ENCODE results near the gene AKAP13.
"Not testable (repeated sequence)": the region's sequence is repeated elsewhere in the genome, so short reads cannot be mapped to it uniquely, and the experiment has no call there.

The AKAP13 gene

GRCh38 chr15:85639752-85640381 is 259.5 kb downstream of the AKAP13 start:
- no peak for DNase-seq

DNA sequence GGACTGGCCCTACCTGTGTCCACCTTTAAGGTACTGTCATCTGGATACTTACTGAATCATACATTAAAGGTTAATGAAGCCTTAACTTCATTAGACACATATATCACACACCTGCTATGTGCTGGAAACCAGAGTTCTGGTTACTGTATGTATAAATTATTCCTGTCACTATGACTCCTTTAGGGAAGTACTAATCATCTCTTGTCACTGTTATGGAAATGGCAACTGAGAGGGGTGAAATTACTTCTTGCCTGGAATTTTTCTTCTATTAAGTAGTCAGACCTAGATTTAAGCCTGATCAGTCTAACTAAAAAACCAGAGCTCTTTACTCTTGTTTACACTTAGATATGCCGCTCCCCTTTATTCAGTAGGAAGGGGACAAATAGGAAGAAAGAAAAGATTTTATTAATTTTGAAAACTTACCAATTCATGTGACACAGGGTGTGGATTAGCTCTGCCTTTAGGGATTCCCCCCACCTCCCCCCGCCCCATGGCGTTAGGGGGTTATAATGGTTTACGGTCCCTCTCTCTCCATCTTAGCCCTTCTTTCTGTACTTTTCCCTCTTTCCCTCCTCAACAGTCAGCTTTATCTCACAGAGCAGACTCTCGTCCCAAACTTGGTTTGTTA is 261.8 kb downstream of the AKAP13 start:
- DNase-seq: no peak

DNA sequence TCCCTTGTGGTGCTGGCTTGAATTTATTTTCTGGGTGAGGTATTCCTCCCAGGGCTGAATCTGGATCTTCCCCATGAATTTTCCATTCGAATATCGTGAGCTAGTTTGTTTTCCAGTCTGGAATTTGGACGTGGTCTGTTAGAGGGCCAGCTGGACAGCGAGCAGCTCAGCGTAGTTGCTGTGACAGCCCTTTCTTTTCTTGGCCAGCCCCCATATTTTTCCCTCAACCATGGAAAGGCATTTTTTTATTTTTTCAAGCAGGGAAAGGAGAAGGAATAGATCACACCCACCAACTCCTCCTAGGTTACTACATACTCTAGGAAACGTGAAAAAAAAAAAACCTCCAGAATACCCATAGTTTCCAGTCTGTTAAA is 262.3 kb downstream of the AKAP13 start:
- DNase-seq: no peak

DNA sequence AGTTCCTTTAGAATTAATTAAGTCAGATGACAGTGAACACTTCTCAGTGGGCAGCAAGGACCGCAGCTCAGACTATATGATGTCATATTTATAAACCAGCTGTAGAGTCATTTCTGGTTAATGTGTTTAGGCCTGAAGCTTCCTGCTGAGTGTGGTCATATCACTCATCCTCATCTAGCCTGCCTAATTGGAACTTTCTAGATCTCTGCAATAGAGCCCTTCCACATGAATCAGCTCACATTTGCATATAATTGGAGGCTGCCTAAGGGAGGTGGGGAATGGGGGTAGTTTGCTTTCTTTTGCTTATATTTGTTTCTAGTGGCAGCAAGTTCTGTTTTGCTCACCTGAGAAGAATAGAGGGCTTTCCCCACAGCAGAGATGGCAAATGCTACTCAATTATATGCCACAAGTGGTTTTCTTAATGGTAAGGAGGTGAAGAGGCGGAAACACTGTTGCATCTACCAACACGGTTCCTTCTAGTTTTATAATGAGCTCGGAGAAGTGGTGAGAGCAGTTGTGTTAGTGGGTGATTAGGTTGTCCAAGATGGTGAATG is 266.2 kb downstream of the AKAP13 start:
- DNase-seq: no peak

GRCh38 chr15:85649372-85649771 is 269.0 kb downstream of the AKAP13 start:
- no peak for DNase-seq

DNA sequence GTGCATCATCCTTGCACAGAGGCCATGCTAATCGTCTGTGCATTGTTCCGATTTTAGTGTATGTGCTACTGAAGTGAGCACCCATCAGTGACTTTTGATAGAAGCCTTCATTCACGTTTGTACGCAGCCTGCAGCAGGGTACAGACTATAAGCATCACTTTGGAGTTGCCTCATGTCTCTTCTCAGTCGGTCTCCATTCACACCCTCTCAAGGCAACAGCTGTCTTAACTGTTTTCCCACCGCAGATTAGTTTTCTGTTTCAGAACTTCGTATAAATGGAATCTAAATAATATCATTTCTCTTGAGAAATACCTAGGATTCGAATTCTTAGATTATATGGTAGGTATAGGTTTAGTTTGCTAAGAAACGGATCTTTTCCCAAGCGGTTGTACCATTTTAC is 271.1 kb downstream of the AKAP13 start:
- DNase-seq: no peak

- no peak for DNase-seq
These were observed 272.1 kb downstream of the AKAP13 start for GRCh38 chr15:85652457-85652856.

DNA sequence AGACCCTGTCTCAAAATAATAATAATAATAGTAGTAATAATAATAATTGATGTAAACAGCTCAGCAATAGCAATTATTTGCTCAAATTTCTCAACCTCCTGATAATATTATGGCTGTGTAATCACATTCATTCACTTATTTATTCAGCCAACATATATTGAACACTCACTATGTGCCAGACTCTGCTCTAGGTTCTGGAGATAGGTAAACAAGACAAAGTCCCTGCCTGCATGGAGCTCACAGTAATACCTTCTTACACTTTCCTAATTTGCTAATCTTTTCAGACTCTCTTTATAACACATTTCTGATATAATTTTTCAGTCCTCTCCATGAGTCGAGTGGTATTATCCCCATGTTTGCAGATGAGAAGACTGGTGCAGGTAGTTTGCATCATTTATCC is 276.7 kb downstream of the AKAP13 start:
- no peak for DNase-seq

DNA sequence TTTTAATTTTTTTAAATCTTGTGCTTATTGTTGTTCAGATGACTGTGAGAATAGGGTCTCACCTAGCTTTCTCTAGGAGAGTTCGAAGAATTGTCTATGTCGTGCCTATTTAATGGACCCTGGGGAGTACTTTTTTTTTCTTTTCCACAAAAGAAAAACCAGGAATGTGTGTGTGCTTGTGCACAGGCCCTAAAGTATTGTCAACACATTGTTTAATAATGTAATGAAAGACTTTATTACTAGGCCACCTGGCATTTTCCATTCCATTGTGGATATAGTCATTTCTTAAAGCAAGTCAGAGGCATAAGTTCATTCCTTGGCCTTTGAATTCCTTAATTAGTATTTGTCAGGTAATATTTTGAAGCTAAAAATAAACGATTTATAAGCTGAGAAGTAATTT is 278.4 kb downstream of the AKAP13 start:
- no peak for DNase-seq

DNA sequence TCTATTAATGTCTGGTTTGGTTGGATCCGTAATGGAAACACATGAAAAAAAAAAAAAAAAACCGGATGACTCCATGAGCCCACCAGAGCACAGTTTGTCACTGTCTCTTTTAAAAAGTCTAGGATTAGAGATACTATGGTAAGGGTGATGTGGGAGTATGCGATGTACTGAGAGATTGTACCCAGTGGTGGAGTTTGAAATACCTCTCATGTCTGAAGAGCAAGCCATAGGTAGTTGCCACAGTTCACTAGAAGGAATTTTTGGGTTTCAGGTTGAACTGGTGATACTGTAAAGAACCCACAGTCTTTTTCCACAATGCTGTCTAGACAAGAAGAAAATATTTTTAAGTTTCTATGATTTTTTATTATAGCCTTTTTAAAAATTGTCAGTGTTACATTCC is 281.5 kb downstream of the AKAP13 start:
- DNase-seq: no peak

DNA sequence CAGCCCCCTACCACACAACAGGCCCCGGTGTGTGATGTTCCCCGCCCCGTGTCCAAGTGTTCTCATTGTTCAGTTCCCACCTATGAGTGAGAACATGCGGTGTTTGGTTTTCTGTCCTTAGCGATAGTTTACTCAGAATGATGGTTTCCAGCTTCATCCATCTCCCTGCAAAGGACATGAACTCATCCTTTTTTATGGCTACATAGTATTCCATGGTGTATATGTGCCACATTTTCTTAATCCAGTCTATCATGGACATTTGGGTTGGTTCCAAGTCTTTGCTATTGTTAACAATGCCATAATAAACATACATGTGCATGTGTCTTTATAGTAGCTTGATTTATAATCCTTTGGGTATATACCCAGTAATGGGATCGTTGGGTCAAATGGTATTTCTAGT is 285.3 kb downstream of the AKAP13 start:
- not testable (repeated sequence) for DNase-seq

DNA sequence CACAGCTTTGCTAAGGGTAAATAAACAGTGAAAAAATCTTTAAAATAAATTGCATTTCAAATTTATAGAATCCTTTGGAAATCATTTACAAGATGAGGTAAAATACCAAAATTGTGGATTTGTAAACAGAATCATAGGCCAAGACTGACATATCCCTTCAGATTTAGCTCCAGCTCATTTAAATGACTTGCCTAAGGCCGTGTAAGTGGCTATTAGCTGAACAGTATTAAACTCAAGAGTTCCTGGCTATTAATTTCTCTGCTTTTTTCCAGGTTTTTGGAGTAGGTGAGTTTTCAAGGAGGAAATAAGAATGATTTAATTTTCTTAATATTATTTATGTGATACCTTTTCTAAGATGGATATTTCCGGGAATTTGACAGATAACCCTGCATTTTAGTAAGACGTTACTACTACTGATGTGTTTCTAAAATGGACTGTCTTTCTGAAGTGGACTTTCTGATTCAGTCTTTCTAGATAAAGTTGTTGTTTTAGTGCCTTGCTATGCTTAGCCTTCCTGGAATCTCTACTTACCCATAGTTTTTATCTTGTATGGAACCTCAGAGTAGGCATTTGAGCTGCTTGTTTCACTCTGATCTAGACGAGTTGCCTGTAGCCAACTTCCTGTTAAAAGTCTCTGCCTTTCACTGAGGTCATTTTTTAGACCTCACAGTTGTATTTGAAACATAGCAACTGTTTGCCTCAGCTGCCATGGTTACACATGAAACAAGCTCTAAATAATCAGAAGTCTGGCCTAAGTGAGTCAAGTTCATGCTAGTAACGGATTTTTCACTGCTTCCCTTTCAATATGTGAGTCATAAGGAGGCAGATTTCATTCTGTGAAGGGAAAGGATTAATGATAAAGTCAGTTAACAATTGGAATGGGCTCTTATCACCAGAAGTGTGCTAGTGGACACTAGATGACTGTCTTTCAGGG is 287.4 kb downstream of the AKAP13 start:
- DNase-seq: no peak

DNA sequence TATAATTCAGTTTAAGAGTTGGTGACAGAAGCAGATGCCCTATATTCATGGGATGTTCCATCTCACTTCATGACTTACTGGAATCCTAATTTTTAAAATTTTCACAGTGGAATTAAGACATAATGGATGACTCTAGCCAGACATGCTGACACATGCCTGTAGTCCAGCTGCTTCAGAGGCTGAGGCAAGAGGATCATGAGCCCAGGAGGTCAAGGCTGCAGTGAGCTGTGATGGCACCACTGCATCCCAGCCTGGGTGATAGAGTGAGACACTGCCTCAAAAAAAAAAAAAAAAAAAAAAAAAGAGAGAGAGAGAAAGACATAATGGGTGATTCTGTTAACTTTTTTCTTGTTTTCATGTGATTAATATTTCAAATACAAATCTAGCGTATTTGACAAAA is 290.8 kb downstream of the AKAP13 start:
- DNase-seq: no peak

DNA sequence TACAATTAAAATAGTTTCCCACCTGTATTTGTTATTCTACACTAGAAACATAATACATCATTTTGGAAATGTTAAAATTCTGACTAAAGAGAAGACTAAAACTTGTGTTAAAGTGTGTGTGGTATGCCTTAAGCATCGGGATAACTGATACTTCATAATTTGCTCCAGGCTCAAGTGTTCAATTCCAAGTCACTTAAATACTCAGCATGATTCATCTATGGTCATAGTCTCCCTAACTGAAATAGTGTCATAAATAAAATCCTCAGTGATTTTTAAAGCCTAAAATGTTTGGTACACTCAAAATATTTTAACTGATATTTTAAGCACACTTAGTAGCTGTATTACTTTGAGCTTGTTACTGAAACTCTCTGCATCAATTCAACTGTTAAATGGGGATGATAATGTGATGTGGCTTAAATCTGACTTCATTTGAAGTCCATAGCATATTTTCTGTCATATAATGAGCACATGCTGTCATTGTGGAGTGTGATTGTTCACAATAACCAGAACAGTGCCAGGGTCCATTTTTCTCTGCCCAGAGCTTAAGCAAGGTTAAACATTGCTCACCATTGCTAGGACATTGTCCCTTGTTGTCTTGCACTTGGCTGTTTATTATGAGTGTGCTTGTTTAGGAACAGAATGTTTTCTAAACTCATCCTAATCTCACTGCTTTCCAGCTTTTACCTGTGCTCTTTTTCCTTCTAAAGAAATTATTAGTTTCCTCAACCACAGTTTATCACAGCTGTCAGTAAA is 292.1 kb downstream of the AKAP13 start:
- no peak for DNase-seq

DNA sequence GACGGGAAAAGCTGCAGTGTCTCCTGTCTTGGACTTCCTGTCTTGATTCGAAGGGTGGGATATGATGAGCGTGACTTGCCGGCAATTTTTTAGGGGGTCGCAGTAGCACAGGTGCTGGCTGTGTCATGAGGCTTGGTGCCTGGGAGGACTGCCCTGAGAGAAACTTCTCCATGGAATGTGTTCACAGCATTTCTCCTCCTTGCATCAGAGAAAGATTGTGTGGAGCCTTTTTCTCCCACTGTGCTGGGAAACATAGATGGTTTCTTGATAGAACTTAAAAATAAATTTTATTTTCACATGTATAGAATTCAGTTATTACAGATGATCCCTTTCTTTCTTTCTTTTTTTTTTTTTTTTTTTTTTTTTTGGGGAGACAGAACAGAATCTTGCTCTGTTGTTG is 292.9 kb downstream of the AKAP13 start:
- DNase-seq: no peak

GRCh38 chr15:85676342-85677098 is 296.1 kb downstream of the AKAP13 start:
- no peak for DNase-seq

GRCh38 chr15:85679231-85679630 is 298.8 kb downstream of the AKAP13 start:
- no peak for DNase-seq

- DNase-seq: no peak
These were observed 301.0 kb downstream of the AKAP13 start for GRCh38 chr15:85681386-85681785.

GRCh38 chr15:85684174-85684710 is 303.8 kb downstream of the AKAP13 start:
- no peak for DNase-seq

DNA sequence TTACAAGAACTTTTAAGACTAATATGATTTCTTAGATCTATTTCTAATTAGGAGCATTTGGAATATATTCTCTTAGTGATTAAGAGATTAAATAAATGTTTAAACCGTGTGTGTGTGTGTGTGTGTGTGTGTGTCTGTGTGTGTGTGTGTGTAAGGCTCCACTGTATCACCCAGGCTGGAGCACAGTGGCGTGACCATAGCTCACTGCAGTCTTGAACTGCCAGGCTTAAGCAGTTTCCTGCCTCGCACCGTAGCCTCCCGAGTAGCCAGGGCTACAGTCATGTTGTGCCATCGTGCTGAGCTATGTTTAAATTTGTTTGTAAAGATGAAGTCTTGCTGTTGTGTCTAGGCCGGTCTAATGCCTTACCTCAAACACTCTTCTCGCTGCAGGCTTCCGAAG is 305.0 kb downstream of the AKAP13 start:
- no peak for DNase-seq

DNA sequence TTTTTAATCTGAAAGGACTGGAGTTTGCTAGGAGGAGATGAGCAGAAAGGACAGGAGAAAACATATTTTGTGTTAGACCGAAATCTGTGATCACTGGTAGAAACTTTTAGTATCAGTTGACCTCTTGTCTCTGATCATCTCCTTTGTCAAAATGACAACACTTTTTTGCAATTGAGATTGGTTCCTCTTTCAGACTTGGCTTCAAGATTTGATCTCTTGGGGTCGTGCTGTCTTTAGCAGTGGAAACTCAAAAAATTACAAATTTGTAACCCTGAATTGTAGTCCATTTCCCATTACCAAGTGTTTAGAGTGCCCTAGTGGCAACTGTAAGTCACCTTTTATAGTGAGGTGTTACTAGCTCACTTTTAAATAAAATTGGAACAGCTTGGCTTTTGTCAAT is 306.9 kb downstream of the AKAP13 start:
- DNase-seq: no peak

- no peak for DNase-seq
These were observed 308.3 kb downstream of the AKAP13 start for GRCh38 chr15:85688711-85689110.
